ENCODE results near the gene STAU1.
"Not testable (repeated sequence)": the region's sequence is repeated elsewhere in the genome, so short reads cannot be mapped to it uniquely, and the experiment has no call there.

STAU1 gene, protein sequence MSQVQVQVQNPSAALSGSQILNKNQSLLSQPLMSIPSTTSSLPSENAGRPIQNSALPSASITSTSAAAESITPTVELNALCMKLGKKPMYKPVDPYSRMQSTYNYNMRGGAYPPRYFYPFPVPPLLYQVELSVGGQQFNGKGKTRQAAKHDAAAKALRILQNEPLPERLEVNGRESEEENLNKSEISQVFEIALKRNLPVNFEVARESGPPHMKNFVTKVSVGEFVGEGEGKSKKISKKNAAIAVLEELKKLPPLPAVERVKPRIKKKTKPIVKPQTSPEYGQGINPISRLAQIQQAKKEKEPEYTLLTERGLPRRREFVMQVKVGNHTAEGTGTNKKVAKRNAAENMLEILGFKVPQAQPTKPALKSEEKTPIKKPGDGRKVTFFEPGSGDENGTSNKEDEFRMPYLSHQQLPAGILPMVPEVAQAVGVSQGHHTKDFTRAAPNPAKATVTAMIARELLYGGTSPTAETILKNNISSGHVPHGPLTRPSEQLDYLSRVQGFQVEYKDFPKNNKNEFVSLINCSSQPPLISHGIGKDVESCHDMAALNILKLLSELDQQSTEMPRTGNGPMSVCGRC

DNA sequence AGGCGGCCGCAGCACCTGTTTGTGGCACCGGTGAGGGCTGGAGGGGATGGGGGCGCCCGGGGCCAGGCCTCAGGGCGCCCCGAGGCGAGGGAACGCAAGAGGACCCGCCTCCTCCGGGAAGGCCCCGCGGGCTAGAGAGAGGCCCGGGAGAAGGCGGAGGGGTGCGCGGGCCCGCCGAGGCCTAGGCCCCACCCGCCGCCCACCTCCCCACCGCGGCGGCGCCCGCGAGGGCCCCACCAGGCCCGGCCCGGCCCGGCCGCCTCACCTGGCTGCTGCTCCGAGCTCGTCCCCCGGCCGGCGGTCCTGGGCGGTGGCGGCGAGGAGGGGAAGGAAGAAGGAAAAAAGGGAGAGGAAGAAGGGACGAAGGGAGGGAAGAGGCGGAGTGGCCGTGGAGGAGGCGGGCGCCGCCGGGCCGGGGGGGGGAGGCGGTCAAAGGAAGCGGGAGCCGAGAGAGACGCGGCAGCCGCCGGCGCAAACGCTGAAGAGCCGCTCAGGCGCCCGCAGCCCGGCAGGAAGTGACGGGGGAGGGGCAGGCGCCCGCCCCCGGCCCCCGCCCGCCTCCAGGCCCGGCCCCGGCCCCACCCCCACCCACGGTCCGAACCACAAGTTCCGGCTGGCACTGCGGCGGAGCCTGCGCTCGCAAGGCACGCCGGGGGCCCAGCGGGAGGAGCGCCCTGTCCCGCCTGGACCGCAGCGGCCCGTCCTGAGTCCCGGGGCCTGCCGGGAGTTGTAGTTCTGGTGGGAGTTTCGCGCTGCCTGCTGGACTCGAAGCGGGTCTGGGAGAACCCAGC is at the start of gene STAU1:
Gene STAU1 (minus strand): TSS at position 484 of the 791 bp plus-strand sequence. CDS start 22,133 bp downstream, outside the sequence.
- peak; percentile 97 for DNase-seq

DNA sequence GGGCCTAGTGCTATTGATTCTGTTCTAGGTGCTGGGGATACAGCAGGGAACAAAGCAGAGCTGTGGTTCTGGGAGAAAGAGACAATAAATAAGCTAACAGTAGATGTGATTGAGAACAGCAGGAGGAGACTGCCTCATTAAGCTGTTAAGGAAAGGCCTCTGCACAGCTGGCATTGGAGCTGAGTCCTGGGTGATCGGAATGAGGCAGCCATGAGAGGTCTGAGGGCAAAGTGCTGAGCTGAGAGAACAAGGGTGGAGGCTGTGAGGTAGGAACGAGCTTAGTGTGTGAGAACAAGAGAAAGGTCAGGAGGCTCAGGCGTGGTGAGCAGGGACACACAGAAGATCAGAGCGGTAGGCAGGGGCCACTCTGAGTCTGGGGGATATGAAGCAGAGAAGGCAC is 49.4 kb upstream of the STAU1 start:
- no peak for DNase-seq

DNA sequence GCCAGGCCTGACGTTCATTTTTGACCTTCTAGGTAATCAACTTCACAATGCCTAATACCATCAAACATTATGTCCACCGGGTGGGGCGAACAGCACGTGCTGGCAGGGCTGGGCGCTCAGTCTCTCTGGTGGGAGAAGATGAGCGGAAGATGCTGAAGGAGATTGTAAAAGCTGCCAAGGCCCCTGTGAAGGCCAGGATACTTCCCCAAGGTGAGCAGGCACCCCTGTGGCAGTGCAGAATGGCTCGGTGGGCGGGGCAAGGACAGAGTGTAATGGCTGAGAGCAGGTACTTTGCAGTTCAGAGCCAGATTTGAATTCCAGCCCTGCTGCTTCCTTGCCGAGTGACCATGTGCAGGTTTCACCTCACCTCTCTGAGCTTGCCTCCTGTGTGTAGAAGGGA is 48.2 kb upstream of the STAU1 start:
- DNase-seq = no peak

DNA sequence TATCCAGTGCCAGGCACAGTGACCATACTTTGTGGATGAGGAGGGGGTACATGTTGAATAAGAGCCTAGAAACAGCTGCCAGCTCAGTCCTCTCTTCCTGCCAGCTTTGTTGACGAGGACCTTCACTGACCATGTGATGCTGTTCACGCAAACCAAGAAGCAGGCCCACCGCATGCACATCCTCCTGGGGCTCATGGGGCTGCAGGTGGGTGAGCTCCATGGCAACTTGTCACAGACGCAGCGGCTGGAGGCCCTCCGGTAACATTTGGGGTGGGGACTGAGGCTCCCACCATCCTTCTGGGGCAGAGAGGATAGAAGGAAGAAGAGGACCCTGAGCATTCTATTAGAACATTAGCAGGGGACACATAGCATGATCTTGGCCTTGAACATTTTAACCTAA is 46.7 kb upstream of the STAU1 start:
- no peak for DNase-seq

DNA sequence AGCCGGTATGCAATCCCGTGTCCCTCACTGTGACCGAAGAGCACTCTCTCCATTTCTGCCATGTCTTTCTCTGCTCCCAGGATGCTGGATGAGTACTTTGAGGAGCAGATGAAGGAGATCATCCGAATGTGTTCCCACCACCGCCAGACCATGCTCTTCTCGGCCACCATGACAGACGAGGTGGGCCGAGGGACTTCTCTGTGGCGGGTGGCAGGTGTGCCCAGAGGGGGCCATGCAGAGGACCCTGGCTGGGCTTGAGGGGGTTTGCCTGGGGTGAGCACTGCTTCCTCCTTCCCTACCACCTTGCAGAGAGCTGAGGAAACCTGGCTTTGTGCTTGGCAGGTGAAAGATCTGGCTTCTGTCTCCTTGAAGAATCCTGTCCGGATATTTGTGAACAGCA is 45.1 kb upstream of the STAU1 start:
- no peak for DNase-seq

DNA sequence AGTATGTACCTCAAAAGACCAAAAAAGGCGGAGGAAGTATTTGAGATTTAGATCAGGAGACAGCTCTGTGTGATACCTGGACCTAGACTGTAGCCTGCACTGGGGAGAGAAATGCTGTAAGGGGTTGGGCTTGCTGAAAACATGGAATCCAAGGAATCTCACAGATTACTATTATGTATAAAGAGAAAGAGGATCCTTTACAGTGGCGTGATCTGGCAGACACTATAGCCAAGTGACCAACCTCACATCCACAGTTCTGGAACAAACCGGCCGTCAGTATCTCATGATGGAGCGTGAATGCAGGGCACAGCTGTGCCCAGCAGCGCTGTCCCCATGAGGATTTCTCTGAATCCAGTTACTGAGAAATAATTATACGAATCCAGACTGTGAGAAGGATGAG is 43.3 kb upstream of the STAU1 start:
- DNase-seq = no peak

DNA sequence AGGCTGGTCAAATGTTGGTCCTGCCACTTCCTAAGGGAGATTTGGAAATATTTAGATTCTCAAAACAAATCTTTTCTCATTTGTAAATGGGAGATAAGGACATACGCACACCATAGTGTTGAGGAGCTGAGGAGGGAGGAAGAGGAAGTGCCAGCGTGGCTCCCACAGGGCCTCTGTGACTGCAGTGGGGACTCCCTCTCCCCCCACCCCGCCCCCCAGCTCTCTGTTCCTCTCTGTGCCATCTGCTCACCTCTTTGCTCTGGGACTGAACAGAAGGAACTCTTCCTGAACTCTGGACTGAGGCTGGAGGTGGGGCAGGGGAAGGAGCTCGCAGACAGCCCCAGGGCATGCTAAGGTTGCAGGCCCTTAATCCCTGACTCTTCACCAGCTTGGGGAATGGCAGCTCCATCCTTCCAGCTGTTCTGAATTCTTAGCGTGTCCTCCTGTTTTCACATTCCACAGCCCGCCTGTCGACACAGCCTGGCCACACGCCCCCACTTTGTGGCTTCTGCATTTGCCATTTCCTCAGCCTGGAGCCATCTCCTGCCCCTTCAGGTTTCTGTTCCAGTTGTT is 42.5 kb upstream of the STAU1 start:
- no peak for DNase-seq

DNA sequence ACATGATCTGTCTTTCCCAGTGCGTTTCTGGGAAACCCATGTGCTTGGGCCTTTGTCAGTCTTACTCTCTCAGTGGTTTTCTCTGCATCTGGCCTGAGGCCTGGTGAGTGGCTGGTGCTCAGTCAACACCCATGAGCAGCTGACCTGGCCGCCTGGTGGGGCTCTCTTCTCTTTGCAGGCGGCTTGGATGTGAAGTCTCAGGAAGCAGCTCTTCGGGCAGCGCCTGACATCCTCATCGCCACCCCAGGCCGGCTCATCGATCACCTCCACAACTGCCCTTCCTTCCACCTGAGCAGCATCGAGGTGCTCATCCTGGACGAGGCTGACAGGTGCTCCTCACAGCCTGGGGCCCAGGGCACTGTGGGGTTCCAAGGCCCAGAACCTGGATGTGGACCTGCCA is 41.9 kb upstream of the STAU1 start:
- DNase-seq = no peak

DNA sequence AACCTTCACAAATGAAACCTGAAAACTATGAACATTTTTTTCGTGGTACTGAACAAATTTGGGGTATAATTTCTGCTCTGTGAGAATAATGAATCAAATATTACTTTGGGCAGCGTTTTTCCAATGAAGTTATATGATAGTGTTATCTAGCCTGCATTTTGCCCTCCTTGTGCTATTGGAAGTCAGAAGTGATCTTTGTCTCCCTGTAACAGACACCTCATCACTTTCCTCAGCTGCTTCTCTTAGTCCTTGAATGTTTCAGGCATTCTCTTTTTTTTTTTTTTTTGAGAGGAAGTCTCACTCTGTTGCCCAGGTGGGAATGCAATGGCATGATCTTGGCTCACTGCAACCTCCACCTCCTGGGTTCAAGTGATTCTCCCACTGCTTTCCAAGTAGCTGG is 41.2 kb upstream of the STAU1 start:
- no peak for DNase-seq

DNA sequence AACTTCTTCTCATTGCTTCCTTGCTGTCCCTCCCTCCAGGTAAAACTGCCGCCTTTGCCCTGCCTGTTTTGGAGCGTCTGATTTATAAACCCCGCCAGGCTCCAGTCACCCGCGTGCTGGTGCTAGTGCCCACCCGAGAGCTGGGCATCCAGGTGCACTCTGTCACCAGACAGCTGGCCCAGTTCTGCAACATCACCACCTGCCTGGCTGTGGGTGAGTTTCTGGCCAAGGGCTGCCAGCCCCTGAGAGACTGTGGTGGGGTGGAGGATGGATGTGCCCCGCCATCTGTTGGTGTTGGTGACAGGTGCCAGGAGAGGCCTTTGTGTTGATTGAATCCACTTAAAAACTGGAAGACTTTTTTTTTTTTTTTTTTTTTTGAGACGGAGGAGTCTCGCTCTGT is 40.5 kb upstream of the STAU1 start:
- DNase-seq = no peak

DNA sequence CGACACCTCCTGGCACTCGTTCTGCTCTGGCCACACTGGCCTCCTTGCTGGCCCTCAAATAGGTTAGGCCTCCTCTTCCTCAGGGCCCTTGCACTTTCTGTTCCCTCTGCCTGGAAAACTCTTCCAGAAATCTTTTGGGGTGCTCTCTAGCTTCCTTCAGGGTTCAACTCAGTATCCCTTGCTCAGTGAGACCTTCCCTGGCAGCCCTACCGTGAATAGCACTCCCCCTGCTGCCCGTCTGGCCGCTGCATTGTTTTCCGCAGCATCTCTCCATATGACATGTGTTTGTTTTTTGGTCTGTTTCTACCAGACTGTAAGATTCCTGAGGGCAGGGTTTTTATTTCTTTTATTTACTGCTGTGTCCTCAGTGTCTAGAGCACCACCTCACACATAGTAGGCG is 37.8 kb upstream of the STAU1 start:
- DNase-seq = no peak

DNA sequence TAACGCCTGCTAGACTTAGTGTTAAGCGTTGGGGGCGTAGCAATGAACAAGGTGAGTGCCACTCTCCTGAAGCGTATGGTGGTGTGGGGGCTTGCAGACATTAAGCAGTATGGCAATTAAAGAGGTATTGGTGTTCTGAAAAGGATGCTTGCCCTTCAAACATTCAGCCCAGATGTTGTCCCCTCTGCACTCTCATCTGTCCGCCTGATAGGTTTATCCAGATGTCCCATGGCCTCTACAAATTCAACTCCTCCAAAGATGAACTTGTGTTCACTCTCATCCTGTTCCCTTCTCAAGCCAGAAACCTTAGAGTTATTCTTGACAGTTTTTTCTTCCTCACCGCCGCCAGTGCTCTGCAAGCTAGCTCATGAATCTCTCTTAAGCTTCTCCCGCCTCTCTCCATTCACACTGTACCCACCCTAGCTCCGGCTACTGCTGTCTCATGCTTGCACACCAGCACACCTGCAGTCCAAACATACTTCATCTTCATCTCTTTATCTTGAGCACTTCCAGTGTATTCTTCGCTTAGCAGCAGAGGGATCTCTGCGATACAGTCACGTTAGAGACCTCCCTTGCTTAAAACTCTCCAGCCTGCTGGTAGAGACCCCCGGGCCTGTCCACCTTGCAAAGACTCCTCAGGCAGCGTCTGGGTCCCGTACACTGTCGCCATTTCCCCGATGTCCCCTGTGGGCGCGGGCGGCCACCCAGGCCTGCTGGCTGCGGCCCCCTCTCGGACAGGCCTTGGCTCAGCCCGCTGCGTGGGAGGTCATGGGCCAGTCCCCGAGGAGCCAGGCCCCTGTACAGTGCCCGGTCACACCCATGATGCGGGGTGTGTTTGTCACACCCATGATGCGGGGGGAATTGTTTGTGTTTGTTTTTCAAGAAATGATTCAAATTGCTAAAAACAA is 32.0 kb upstream of the STAU1 start:
- DNase-seq = no peak

DNA sequence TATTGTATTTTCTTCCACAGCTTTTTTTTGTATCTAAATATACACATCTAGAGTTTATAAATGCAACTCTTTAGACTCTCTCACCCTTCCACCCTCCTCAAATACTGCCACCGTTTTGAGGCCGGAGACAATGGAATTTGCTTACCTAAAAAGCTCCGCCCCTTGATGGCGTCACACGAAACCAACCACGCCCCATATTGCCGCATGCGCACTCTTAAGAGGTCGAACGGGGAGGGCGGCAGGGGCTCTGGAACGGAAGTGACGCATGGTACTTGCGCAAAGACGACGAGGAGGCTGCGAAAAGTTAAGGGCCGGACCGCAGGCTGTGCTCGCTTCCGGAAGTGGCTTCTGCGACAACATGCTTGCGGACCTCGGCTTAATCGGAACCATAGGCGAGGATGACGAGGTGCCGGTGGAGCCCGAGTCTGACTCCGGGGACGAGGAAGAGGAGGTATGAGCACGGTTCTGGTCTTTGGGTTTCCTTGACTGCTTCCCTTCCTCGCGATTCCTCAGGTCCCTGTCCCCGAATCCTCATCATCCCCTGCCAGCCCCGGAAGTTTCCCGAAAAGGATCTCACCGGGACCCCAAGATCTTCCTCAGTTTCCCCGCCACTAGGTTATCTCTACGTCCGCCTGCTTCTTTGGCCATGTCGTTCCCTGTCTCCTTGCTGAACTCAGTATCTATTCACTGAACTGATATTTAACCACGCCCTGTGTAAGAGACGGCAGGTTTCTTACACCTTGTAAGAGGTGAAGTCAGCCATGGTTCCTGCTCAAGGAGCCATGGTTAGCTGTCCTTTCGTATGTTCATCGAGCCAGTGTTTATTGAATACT is 31.2 kb upstream of the STAU1 start, which contains the start of gene DDX27:
Gene DDX27 (plus strand): TSS at position 326 of the 833 bp plus-strand sequence. CDS start 33 bp downstream, at position 359.
- DNase-seq = peak; percentile 99

DNA sequence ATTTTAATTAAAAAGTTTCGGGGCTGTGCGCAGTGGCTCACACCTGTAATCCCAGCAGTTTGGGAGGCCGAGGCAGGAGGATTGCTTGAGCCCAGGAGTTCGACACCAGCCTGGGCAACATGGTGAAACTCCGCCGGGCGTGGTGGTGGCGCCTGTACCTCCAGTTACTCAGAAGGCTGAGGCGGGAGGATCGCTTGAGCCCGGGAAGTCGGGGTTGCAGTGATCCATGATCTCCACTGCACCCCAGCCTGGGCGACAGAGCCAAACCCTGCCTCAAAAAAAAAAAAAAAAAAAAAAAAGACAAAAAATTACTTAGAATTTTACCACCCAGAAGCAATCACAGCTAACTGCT is 30.6 kb upstream of the STAU1 start:
- DNase-seq = not testable (repeated sequence)

DNA sequence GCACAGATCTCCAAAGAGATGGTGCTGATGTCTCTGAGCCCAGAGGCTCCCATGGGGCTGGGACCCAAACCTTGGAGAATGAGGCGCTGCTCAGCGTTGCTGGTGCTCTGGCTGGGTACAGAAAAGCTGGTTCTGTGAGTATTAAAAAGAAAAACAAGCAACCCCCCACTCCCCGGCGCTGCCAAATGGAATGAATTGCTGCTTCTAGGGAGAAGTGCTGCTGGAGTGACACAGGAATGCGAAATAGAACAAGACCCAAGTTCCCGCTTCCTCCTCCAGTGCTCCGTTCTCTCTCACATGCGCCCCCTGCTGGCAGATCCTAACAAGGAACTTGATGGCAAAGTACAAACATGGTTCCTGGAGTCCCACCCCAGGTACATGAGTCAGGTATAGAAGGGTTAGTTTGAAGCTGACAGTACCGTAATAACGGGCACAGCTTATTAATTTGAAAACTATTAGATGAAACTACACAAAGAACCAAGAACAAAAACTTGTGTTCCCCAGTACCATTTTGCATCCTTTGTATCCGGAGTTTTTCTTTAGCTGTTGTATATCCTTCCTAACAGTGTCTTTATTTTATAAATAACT is 29.0 kb upstream of the STAU1 start:
- DNase-seq = peak; percentile 92

DNA sequence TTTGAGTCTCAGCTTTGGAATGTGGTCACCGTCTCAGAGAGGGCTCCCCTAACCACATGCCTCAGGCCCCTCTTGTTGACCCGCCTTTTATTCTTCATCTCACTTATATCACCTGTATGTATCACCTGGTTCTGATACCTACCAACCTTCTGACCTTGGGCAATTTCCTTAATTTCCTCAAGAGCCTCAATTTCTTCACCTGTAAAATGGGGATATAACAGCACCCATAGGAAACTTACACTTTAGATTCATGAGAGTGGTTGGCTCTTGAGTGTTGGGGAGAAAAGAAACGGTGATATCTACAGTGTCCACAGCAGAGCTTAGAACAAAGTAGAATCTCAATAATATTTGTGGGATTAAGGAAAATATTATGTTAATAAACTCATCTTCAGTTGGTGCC is 27.1 kb upstream of the STAU1 start:
- DNase-seq = no peak

DNA sequence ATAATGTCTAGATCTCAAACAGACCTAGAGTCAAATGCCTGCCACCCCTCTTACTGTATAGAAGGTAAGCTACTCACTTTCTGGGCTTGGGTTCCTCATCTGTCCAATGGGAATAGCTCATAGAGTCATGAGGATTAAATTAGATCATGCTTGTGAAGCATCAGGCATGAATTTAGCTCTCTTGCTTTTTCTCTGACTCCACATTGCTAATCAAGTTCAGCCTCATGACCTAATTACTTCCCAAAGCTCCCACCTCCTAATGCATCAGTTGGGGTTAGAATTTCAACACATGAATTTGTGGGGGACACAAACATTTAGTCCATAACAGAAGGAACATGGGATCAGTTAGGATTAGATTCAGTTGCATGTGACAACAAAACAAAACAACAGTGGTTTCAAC is 26.4 kb upstream of the STAU1 start:
- no peak for DNase-seq

DNA sequence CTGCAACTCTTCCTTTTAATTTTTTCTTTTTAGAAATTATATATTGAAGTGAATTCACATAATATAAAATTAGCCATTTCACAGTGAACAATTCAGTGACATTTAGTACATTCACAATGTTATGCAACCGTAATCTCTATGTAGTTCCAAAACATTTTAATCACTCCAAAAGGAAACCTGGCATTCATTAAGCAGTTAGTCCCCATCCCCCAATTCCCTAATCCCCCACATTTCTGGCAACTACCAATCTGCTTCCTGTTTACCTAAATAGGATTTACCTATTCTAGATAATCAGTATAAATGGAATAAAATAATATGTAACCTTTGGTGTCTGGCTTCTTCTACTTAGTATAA is 22.6 kb upstream of the STAU1 start:
- DNase-seq = no peak

DNA sequence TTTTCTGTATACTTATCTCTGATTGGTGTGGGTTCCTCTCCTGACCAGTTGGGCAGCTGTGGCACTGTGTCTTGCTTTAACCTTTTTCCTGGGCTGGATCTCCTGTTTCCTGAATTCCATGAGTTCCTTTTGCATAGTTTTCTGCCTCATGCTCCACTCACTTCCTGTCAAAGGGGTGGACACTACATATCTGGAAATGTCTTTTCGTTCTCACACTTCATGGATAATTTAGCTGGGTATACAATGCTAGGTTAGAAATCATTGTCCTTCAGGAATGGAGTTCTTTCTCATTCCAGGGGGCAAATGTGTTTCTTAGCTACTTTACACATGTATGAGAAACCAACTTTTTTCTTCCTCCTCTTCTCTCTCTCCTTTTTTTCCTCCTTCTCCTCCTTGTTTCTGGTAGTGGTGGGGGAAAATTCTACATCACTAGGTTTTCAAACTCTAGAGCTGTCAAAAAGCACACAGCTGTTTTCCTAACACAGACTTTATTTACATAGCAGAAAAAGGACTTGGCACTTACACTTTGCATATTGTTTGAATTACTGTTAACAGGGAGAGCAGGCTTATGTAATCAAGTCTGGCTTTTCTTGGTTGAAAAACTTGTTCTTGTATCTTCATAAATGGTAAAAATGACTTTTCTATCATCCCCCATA is 22.1 kb upstream of the STAU1 start:
- no peak for DNase-seq

DNA sequence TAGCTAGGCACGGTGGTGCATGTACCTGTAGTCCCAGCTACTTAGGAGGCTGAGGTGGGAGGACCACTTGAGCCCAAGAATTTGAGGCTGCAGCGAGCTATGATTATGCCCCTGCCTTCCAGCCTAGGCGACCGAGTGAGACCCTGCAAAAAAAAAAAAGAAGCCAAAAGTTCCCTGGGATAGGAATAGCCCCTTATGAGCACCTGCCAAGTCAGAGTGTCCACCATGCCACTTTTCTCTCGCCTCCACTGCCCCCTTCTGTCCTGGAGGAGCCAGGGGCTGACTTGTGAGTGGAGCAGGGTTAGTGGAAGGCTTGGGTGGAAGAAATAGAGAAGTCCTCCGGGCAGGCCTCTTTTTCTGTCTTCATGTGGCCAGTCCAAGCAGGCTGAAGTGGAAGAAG is 18.9 kb upstream of the STAU1 start:
- no peak for DNase-seq

DNA sequence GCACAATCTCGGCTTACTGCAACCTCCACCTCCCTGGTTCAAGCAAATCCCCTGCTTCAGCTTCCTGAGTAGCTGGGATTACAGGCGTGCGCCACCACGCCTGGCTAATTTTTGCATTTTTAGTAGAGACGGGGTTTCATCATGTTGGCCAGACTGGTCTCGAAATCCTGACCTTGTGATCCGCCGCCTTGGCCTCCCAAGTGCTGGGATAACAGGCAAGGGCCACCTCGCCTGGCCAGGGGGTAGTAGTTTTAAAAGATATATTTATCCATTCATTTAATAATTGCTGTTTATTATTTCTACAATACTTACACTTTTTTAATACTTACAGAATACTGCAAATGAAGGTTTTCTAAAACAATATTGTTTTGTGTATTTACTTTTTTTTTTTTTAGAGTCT is 15.6 kb upstream of the STAU1 start:
- no peak for DNase-seq
